DMS114 treated with DMSO at 0.1 percent for 48 hours (cell line): ENCODE data around the gene LRAT.
A peak's percentile ranks its signal among the peaks of the same experiment; 100 is the strongest.
"Not testable (repeated sequence)": the region's sequence is repeated elsewhere in the genome, so short reads cannot be mapped to it uniquely, and the experiment has no call there.

Experiments
- DNase-seq: peaks from one replicate; lab custom pipeline; 2025; ENCODE audit not compliant: unreplicated experiment; lab: John Stamatoyannopoulos, UW

Gene LRAT

DNA sequence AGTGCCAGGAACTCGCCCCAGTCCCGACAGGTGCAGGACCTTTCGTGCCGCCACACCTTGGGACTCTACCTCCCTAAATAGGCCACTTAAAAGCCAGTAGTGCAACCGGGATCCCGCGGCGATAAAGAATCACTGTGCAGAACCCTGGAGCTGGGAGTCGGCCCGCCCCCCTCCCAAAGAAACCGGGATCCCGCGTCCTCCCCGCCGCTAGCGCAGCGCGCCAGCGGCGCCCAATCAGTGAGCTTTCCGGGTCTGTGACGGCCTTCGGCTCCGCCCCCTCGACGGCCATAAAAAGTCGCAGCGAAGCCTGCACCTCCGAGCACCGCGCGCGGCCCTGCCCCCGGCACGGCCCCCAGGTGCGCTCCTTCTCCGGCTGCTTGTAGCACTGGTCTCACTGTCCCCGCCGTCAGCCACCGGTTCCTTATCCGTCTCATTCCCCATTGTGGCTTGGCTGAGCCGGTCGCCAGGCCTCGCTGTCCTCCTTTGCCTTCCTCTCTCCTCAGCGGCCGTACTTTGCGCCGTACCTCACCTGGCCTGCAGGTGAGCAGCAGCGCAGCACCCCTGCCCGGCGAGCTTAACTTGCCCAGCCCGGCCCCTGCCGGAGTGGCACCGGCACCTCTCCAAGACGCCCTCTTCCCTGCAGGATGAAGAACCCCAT is at the start of gene LRAT:
Gene LRAT, plus strand, starts transcription at position 318 of the 658 bp plus-strand sequence. Its CDS starts 327 bp downstream, at position 645.
- DNase-seq = peak; percentile 8

DNA sequence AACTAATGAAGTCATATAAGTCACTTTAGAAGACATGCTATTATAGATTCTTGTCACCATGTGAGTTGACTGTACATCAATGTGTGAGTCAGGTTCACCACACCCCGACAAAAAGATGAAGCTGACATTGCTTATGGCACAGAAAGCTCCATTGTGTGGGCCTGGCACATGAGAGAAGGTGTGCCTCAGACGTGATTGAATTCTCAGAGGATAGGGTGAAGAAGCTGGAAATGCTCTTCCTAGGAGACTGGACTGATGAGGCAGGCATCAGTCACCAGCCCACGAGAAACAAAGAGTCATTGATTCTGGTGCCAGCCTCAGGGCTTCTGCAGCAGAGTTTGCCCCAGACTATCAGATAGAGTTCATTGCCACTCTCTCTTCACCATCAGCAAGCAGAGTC is 35.9 kb upstream of the LRAT start:
- DNase-seq = no peak

GRCh38 chr4:154709550-154709949 is 34.2 kb upstream of the LRAT start:
- no peak for DNase-seq

- no peak for DNase-seq
These were observed 32.3 kb upstream of the LRAT start for GRCh38 chr4:154711522-154711921.

DNA sequence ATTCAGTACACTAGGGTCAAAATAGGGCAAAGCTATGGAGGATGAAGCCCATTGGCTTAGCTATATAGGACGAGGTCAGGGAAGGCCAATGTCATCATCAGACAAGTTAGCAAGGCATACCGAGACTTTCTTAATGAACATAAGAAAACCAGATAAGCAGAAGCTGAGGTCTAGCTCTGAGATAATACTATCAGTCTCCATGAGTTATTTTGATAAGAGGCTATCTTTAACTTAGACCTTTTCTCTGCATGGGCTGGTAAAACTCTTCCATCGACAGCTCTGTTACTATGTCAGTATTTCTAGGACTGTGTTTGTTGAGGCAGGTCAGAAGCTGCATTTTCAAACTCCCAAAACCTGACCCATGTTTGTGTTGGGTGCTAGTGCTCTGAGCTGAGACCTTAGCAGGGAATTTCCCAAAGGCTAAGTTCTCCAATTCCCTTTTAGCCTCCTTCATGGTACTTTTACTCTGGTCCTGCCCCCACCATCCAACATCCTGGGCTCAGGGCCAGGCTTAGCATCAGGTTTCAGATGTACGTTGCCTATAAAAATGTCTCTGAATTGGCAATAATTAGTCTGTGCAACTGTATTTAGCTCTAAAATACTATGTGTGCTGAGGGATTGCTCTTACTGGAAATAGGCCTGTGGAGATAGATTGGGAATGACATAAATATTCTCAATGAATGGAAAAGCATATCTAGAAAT is 29.3 kb upstream of the LRAT start:
- no peak for DNase-seq

DNA sequence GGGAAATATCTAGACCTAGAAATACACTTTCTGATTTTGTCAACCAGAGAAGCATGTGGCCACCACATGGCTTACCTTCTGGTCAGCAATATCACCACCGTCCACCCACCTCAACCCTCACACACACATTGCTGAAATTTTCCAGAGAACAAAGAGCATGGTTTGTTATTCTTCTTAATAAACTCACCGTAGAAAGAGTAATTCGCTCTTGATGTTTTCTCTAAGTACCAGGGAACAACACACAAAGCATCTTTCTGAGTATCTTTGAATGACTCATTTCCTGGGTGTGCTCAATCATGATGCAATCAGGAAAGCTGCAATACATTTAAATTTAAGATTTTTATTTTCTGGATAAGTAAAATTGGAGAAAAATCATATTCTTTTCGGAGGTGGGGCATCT is 24.7 kb upstream of the LRAT start:
- DNase-seq = no peak

- no peak for DNase-seq
These were observed 23.7 kb upstream of the LRAT start for GRCh38 chr4:154720123-154720522.

DNA sequence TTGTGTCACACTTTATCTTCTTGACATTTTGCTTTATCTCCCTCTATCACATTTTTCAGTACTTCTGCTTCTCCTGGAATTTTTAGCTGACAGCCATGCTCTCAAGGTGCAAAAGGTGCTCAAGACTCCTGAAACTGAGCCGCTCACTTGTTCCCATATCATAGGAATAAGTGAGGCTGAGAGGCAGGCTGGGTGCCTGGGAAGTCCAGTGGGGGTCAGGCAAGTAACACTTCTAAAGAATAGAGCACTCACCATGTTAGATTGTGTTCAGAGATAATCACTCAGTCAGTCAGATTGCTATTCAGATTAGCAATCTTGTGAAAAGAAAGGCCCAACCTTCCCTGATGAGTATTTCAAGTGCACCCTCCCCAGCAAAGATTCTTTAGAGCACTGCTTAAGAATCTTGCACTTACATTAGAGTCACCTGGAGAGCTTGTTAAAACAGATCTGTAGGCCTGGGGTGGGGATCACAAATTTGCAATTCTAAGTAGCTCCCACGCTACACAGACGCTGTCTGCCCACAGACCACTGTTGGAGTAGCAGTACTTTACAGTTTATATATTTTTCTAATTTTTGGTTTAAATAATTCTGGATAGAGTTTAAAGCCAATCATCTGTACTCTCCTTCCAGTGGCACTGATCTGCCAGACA is 23.1 kb upstream of the LRAT start:
- no peak for DNase-seq

GRCh38 chr4:154722262-154722661 is 21.5 kb upstream of the LRAT start:
- no peak for DNase-seq

GRCh38 chr4:154723601-154724000 is 20.2 kb upstream of the LRAT start:
- DNase-seq = not testable (repeated sequence)

- DNase-seq = no peak
These were observed 16.3 kb upstream of the LRAT start for GRCh38 chr4:154727540-154727939.

DNA sequence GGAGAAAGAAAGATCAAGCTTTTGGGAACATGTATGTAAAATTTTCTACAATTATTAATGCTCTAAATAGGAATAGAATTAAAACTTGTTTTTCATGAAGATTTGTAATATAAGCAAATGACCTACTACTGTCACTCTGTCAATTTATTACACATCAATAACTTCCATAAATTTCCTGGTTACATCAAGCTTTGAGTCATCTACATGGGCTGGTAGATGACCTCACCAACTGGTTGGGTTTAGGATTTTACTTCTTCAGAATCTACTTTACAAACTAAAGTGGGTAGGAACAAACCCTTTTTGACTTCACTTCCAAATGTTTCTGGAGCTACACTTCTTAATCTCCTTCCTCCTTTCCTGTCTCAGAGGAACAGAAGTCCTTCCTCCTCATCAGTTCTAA is 12.0 kb upstream of the LRAT start:
- DNase-seq = no peak

DNA sequence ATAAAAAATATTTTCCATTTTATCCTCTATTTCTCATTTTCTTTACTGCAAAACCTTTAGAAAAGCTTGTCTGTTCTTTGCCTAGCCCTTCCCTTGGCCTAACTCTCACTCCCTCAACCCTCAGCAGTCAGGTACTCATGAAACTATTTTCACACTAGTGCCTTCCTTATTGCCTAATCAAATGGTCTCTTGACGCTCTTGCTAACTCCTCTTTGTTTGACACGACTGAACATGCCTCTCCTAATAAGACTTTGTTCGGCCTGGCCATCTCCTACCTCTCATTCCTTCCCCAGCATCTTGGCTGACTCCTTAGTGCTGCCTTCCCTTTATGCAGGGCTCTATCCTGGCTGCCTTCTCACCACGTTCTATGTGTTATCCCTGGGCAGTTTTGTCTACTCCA is 11.1 kb upstream of the LRAT start:
- no peak for DNase-seq

DNA sequence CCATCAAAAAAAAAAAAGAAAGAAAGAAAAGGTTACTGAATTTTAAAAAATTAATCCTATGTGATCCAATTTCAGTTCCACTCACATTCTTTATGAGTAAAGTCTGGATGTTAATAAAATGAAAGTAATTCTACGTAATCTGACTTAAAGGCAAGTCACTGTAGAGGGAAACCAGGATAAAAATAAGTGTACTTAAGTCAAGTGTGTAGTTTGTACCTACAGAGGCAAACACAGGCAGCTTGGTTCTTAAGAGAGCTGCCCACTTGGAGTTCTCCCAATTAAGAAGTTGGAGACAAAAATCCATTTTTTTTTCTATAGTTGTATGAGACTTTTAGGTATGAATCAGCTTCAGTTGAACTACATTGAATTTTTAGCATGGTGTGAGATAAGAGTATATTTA is 7.0 kb upstream of the LRAT start:
- no peak for DNase-seq

GRCh38 chr4:154738426-154738825 is 5.4 kb upstream of the LRAT start:
- DNase-seq = no peak

DNA sequence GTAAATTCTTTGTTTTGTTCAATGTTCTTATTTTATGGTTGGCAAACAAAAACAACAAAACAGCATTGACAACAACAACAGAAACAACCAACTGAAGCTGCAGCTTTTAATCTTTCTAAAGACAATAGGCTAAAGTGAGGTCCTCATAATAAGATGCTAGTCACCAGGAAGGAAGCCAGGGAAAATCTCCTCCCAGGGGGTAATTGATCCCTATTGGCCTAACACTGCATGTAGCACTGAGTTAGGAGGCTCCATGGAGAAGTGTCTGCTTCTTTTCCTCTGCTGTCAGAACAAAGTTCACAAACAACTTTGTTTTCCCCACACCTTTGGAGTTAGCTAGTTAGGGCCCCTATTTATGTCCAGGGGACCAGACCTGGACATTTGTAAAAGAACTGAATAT is 4.7 kb upstream of the LRAT start:
- DNase-seq = no peak

DNA sequence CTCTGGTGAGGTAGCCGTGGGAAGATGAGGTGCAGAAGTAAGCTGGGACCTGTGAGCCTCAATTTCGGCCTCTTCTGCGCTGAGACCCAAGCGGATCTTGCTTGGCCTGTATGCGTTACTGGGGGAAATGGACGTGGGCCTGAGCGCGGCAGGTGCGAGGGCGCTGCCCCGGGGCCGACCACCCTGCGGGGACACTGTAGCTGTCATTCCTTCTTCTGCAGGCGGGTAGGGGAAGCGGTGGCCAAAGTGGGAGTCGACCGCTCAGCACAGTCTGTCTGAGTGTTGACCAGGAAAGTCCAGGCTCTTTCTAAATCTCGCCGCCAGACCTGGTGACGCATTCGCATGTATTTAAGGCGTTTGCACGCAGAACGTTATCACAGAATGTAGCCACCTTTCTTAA is 3.3 kb upstream of the LRAT start:
- no peak for DNase-seq

DNA sequence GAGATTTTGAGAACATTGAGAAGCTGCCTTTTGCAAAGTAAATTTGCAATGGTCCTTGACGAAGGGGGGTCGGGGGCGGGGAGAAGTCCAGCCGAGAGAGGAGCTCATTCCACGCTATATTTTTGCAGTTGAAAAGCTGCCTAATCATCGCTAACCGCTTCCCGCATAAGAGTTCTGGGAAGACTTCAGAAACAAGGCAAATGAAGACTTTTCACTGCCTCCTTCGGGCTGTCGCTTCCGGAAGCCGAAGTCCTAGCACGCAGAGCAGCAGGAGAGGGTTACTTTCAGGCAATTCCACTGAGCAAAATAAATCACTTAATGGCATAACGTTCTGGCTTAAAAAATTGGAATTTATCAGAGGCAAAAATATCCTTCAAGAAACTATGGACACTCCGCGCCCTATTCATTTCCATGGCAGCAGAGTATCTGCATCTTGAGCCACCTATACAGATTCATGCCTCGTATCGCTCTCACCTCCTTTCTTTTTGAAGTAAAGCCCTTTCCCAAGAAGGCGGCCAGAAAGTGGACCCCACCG is 2.6 kb upstream of the LRAT start:
- DNase-seq = no peak

DNA sequence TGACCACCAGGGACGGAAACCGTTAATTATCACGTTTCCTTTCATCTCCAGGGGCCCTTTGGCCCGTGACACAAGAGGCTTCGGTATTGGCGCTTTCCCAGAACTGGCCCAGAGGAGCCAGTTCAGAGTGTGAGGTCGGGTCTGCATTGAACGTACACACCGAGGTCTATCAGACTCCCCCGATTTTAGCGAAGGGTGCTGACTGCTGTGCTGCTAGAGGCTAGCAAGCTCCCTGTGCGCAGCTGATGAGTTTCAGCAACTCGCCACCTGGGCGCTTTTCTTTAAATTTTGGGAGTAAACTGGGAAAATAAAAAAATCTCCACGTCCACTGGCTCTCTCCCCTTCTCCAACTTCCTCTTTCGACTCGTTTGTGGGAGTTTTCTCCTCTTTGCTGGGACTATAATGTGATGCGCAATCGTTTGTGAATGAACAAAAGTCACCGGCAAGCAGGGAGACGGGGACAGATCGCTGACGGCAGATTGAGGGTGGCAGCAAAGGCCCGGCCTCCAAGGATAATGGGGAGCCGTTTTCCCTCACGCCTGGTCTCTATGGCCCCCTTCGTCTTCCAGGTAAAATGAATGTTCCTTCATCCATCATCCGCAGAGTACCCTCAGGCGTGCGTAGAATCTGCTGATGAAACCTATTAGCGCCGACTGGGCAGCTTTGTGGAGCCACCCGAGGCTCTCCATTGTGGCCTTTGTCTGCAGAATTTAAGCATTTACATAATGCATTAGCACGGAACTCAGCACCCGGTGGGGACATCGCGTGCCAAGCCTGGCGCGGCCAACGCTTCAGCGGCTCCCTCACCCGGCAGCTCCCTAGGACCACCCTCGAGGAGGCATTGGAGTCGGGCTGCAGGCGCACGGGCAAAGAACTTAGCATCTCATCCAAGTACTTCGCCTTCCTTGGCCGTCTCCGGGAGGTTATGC is 1.6 kb upstream of the LRAT start:
- no peak for DNase-seq

- DNase-seq = no peak
These were observed 634 bp downstream of the LRAT start for GRCh38 chr4:154744341-154744926.

DNA sequence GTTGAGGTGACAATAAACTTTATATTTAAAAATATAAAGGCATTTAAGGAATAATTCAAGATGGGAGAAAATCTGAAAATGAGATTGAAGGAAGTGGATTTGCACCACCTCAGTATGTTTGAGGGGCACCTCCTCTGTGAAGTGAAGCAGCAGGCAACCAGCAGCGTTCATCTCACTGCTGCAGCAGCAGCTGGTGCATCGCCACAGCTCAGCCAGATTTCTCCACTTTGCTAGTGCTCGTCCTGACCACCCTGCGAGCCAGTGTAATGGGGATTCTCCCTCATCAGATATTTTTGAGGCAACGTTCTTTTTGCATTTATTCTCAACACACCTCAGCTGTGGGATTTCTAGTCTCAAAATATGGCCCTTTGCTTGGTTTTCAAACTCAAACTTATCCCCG is 13.9 kb downstream of the LRAT start:
- DNase-seq = no peak
